IPS DF 6.9 (cell line): ENCODE results near the gene FBF1.
"Not testable (repeated sequence)": the region's sequence is repeated elsewhere in the genome, so short reads cannot be mapped to it uniquely, and the experiment has no call there.

ENCODE experiments used
- DNase-seq: peaks from one replicate; pipeline ENCODE4 v3.0.0-alpha.2; 2013; ENCODE audit warnings: low read depth, low spot score
- H3K27ac ChIP-seq: one replicate; pipeline ENCODE4 v1.5.1; 2013; ENCODE audit warnings: low read length, control low read depth
- H3K27me3 ChIP-seq: 2 replicates; pipeline ENCODE4 v1.6.1; 2013; ENCODE audit warnings: mild to moderate bottlenecking, low read length; ENCODE audit not compliant: control insufficient read depth, insufficient read depth
- H3K36me3 ChIP-seq: 2 replicates; pipeline ENCODE4 v1.6.1; 2013; ENCODE audit warnings: low read length; ENCODE audit not compliant: control insufficient read depth, insufficient read depth
- H3K4me1 ChIP-seq: 2 replicates; pipeline ENCODE4 v1.6.1; 2013; ENCODE audit warnings: low read length; ENCODE audit not compliant: control insufficient read depth, insufficient read depth
- H3K4me3 ChIP-seq: 2 replicates; pipeline ENCODE4 v1.5.1; 2013; ENCODE audit warnings: mild to moderate bottlenecking, low read length
- H3K9me3 ChIP-seq: 2 replicates; pipeline ENCODE4 v1.6.1; 2013; ENCODE audit warnings: low read length, inconsistent platforms; ENCODE audit not compliant: control insufficient read depth, insufficient read depth
- WGBS: extraction: QIAGEN DNeasy Blood & Tissue Kit; methylation state at CpG from one replicate; pipeline ENCODE4 v1.1.7; 2013; ENCODE audit warnings: mixed read lengths, missing lambda C conversion rate; ENCODE audit not compliant: insufficient read length, insufficient coverage; 5-methylcytosine and 5-hydroxymethylcytosine counted together

FBF1 gene

GRCh38 chr17:75975757-75976174 lies 34.9 kb upstream of the FBF1 start:
- DNase-seq, result no peak
- H3K4me3 ChIP-seq, result no peak overlapping the region
- no peaks in the 10 kb centered on the region for H3K4me1 ChIP-seq
- WGBS, result no CpG with 5 or more reads among the region's 5 CpGs
- H3K27ac ChIP-seq, result no peak overlapping the region
- no peaks in the 10 kb centered on the region for H3K27me3 ChIP-seq
- H3K36me3 ChIP-seq, result no peaks in the 10 kb centered on the region
- no peaks in the 10 kb centered on the region for H3K9me3 ChIP-seq

- H3K27me3 ChIP-seq, H3K4me1 ChIP-seq, H3K36me3 ChIP-seq, H3K4me3 ChIP-seq, H3K27ac ChIP-seq, H3K9me3 ChIP-seq, DNase-seq: not testable (repeated sequence)
- WGBS, result 100% methylated on average over 1 of the region's 6 CpGs
These were observed 34.3 kb upstream of the FBF1 start for GRCh38 chr17:75975187-75975586.

- Histone ChIP-seq H3K36me3 (no peaks in the 10 kb centered on the region), H3K4me1 (no peaks in the 10 kb centered on the region), H3K27me3 (no peaks in the 10 kb centered on the region), H3K4me3 (no peak overlapping the region), H3K27ac (no peak overlapping the region), H3K9me3 (no peaks in the 10 kb centered on the region)
- WGBS, result no CpG with 5 or more reads among the region's 7 CpGs
- no peak for DNase-seq
These were observed 29.8 kb upstream of the FBF1 start for GRCh38 chr17:75970626-75971025.

- no CpG with 5 or more reads among the region's 4 CpGs for WGBS
- Histone ChIP-seq H3K4me3 (no peak overlapping the region), H3K9me3 (no peaks in the 10 kb centered on the region), H3K36me3 (no peaks in the 10 kb centered on the region), H3K27me3 (no peaks in the 10 kb centered on the region), H3K27ac (no peak overlapping the region), H3K4me1 (no peaks in the 10 kb centered on the region)
- no peak for DNase-seq
These were observed 29.2 kb upstream of the FBF1 start for GRCh38 chr17:75970011-75970523.

GRCh38 chr17:75969044-75969443 lies 28.2 kb upstream of the FBF1 start:
- H3K27me3 ChIP-seq, H3K4me1 ChIP-seq, H3K9me3 ChIP-seq, H3K27ac ChIP-seq, H3K4me3 ChIP-seq, H3K36me3 ChIP-seq, DNase-seq: not testable (repeated sequence)
- WGBS, result no CpG with 5 or more reads among the region's 10 CpGs

GRCh38 chr17:75965468-75965867 lies 24.6 kb upstream of the FBF1 start:
- Histone ChIP-seq H3K4me3 (no peak overlapping the region), H3K27ac (no peak overlapping the region), H3K27me3 (no peaks in the 10 kb centered on the region), H3K4me1 (no peaks in the 10 kb centered on the region), H3K36me3 (no peaks in the 10 kb centered on the region), H3K9me3 (no peaks in the 10 kb centered on the region)
- no peak for DNase-seq
- WGBS, result no CpG with 5 or more reads among the region's 6 CpGs

- no CpG with 5 or more reads among the region's 11 CpGs for WGBS
- no peaks in the 10 kb centered on the region; the same call in 1 of the 2 replicates for H3K36me3 ChIP-seq
- peaks cover 4% of the 10 kb centered on the region for H3K4me1 ChIP-seq
- 0 out of 2 replicates have a peak, but pooled peaks cover 1% of the 10 kb centered on the region for H3K27me3 ChIP-seq
- H3K27ac ChIP-seq, result no peak overlapping the region
- no peak for DNase-seq
- H3K4me3 ChIP-seq, result no peak overlapping the region
- no peaks in the 10 kb centered on the region for H3K9me3 ChIP-seq
These were observed 19.1 kb upstream of the FBF1 start for GRCh38 chr17:75959839-75960511.

- no peak for DNase-seq
- no CpG with 5 or more reads among the region's 8 CpGs for WGBS
- H3K27me3 ChIP-seq, result 0 out of 2 replicates have a peak, but pooled peaks cover 1% of the 10 kb centered on the region
- H3K4me1 ChIP-seq, result peaks cover 4% of the 10 kb centered on the region
- H3K27ac ChIP-seq, result no peak overlapping the region
- H3K9me3 ChIP-seq, result no peaks in the 10 kb centered on the region
- H3K4me3 ChIP-seq, result no peak overlapping the region
- no peaks in the 10 kb centered on the region; the same call in 1 of the 2 replicates for H3K36me3 ChIP-seq
These were observed 18.4 kb upstream of the FBF1 start for GRCh38 chr17:75959051-75959838.

- Histone ChIP-seq H3K36me3 (peaks cover 25% of the 10 kb centered on the region), H3K4me1 (no peaks in the 10 kb centered on the region), H3K9me3 (no peaks in the 10 kb centered on the region), H3K4me3 (no peak overlapping the region), H3K27me3 (no peaks in the 10 kb centered on the region), H3K27ac (no peak overlapping the region)
- no CpG with 5 or more reads among the region's 8 CpGs for WGBS
- DNase-seq, result no peak
These were observed 10.2 kb upstream of the FBF1 start for GRCh38 chr17:75950855-75951554.

- Histone ChIP-seq H3K4me3 (no peak overlapping the region), H3K27ac (no peak overlapping the region), H3K4me1 (no peaks in the 10 kb centered on the region), H3K27me3 (no peaks in the 10 kb centered on the region), H3K9me3 (no peaks in the 10 kb centered on the region), H3K36me3 (peaks cover 25% of the 10 kb centered on the region)
- no peak for DNase-seq
- no CpG with 5 or more reads among the region's 6 CpGs for WGBS
These were observed 9.6 kb upstream of the FBF1 start for GRCh38 chr17:75950421-75950820.
